ENCODE data around the gene GABRG3. TPM values are rescaled to one million over a fixed set of nuclear protein-coding genes. Genes with fewer than 3 reads are reported as not detected.

The GABRG3 gene
- total and polyA plus RNA-seq, 12 donors = 0.08 to 1.1 (median 0.44) TPM; not detected in 5

- Histone ChIP-seq H3K4me1 (replicated peaks in 1 of 2) (no peaks in the 10 kb centered on the region), H3K36me3 (replicated peaks in 1 of 2) (no peaks in the 10 kb centered on the region), H3K4me3 (no peak overlapping the region), H3K27me3 (peaks cover 4% of the 10 kb centered on the region), H3K27ac (no peak overlapping the region), H3K9me3 (replicated peaks in 1 of 3) (no peaks in the 10 kb centered on the region)
- DNase-seq = no peak
- WGBS, 4 donors = 79 to 89% (median 85%) methylated on average over 12 of the region's 12 CpGs
- intact Hi-C loops (cut with DNase I) = loop anchor here in 1 of 2 donors (10.0 kb wide), 1 partner anchor 297 kb away; no protein-coding TSS in a partner anchor
- TF ChIP-seq CTCF (IDR thresholded peaks at IDR 0.05) (no peak), POLR2A (IDR thresholded peaks at IDR 0.05) (no peak)
Measured at GRCh38 chr15:27352136-27352535, 381.2 kb downstream of the GABRG3 start.

- TF ChIP-seq POLR2A (IDR thresholded peaks at IDR 0.05) = no peak
- no peak for TF ChIP-seq CTCF (IDR thresholded peaks at IDR 0.05)
- H3K4me1 ChIP-seq (replicated peaks in 1 of 2) = no peaks in the 10 kb centered on the region
- H3K27ac ChIP-seq = no peak overlapping the region
- peak in 3 of 7 donors; percentile 23 to 31 (median 24) for DNase-seq
- no peaks in the 10 kb centered on the region for H3K36me3 ChIP-seq (replicated peaks in 1 of 2)
- H3K4me3 ChIP-seq = no peak overlapping the region
- H3K9me3 ChIP-seq (replicated peaks in 1 of 3) = no peaks in the 10 kb centered on the region
- peaks cover 4% of the 10 kb centered on the region for H3K27me3 ChIP-seq
- intact Hi-C loops (cut with DNase I) = loop anchor here in 1 of 2 donors (10.0 kb wide), 1 partner anchor 299 kb away; no protein-coding TSS in a partner anchor
- 29 to 41% (median 36%) methylated on average over 2 of the region's 2 CpGs for WGBS, 4 donors
Measured at GRCh38 chr15:27353856-27354255, 382.9 kb downstream of the GABRG3 start.

- Histone ChIP-seq H3K27me3 (peaks cover 4% of the 10 kb centered on the region), H3K4me1 (replicated peaks in 1 of 2) (no peaks in the 10 kb centered on the region), H3K27ac (no peak overlapping the region), H3K9me3 (replicated peaks in 1 of 3) (no peaks in the 10 kb centered on the region), H3K4me3 (no peak overlapping the region), H3K36me3 (replicated peaks in 1 of 2) (no peaks in the 10 kb centered on the region)
- 23 to 50% (median 24%) methylated on average over 8 to 19 of the region's 19 CpGs for WGBS, 4 donors
- intact Hi-C loops (cut with DNase I) = loop anchor here (2.0 to 10.0 kb wide), 2 partner anchors 304 to 470 kb away; no protein-coding TSS in a partner anchor
- peak in 6 of 7 donors; percentile 11 to 60 (median 35) for DNase-seq
- TF ChIP-seq CTCF (IDR thresholded peaks at IDR 0.05) (peak; percentile 62 to 84 (median 75)), POLR2A (IDR thresholded peaks at IDR 0.05) (no peak)
Measured at GRCh38 chr15:27358751-27359434, 387.9 kb downstream of the GABRG3 start.

- intact Hi-C loops (cut with DNase I) = loop anchor here (2.0 to 10.0 kb wide), 2 partner anchors 305 to 471 kb away; no protein-coding TSS in a partner anchor
- 68 to 80% (median 72%) methylated on average over 7 of the region's 7 CpGs for WGBS, 4 donors
- no peak overlapping the region for H3K27ac ChIP-seq
Measured at GRCh38 chr15:27359586-27359985, 388.6 kb downstream of the GABRG3 start.

More at GRCh38 chr15:27359586-27359985, 388.6 kb downstream of the GABRG3 start:
- peaks cover 2% of the 10 kb centered on the region for H3K27me3 ChIP-seq
- no peaks in the 10 kb centered on the region for H3K9me3 ChIP-seq (replicated peaks in 1 of 3)
- no peaks in the 10 kb centered on the region for H3K4me1 ChIP-seq (replicated peaks in 1 of 2)
- H3K36me3 ChIP-seq (replicated peaks in 1 of 2) = no peaks in the 10 kb centered on the region
- H3K4me3 ChIP-seq = no peak overlapping the region
- no peak for DNase-seq
- TF ChIP-seq POLR2A (IDR thresholded peaks at IDR 0.05) = no peak
- TF ChIP-seq CTCF (IDR thresholded peaks at IDR 0.05) = no peak

Data from adrenal gland (tissue), 12 donors.